Adrenal gland (tissue), 5 donors: ENCODE results near the gene OR51B4.

Source experiments
- POLR2A ChIP-seq, 2 donors: fragments of 450-650 bp; IDR thresholded peaks; one replicate each; pipeline ENCODE4 v1.6.1; 2017; ENCODE audit warnings: antibody characterized with exemption in 2 of 2, mild to moderate bottlenecking in 2 of 2, moderate library complexity in 1 of 2
- TF ChIP-seq, protein P1 (sequence below), 6 experiments: fragments of 450-650 bp in 4 of 6; fragments of 200-600 bp in 2 of 6; sonication (generic) in 1 of 6; IDR thresholded peaks; 1 replicate in 5 of 6; 2 replicates in 1 of 6; pipeline versions ENCODE4 v1.5.1 to v1.8.0; 2016 to 2021; ENCODE audit warnings: antibody characterized with exemption in 6 of 6, mild to moderate bottlenecking in 2 of 6, moderate library complexity in 1 of 6
- donor health status: DM: no; HTN: no; CAD: no.

GRCh38 chr11:5339771-5340322 lies 38.1 kb upstream of the OR51B4 start:
- TF ChIP-seq, protein P1, sequence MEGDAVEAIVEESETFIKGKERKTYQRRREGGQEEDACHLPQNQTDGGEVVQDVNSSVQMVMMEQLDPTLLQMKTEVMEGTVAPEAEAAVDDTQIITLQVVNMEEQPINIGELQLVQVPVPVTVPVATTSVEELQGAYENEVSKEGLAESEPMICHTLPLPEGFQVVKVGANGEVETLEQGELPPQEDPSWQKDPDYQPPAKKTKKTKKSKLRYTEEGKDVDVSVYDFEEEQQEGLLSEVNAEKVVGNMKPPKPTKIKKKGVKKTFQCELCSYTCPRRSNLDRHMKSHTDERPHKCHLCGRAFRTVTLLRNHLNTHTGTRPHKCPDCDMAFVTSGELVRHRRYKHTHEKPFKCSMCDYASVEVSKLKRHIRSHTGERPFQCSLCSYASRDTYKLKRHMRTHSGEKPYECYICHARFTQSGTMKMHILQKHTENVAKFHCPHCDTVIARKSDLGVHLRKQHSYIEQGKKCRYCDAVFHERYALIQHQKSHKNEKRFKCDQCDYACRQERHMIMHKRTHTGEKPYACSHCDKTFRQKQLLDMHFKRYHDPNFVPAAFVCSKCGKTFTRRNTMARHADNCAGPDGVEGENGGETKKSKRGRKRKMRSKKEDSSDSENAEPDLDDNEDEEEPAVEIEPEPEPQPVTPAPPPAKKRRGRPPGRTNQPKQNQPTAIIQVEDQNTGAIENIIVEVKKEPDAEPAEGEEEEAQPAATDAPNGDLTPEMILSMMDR (IDR thresholded peaks at IDR 0.05), result no peak
- TF ChIP-seq POLR2A (IDR thresholded peaks at IDR 0.05), result no peak
